GM12878 (cell line): ENCODE results near the gene ZBTB48. TPM values are rescaled to one million over a fixed set of nuclear protein-coding genes. Genes with fewer than 3 reads are reported as not detected.

Source experiments
- ATAC-seq: fragments of 200-7000 bp; cut with Tn5 transposase; 3 replicates; pipeline ENCODE4 v1.9.1; 2020; ENCODE audit warnings: mild to moderate bottlenecking, moderate library complexity
- BruUV-seq: library from RNA; stranded (reverse); fragments of 400-500 nt; replicated peaks from 2 replicates; lab custom pipeline; 2021; lab: Mats Ljungman, UMichigan
- CTCF ChIA-PET: fragments of 300-600 bp; sonication (Branson Sonifier 250); formaldehyde crosslinking; extraction: SDS; loops from one replicate; lab custom pipeline; 2021; ENCODE audit warnings: inconsistent platforms; lab: Yijun Ruan, JAX
- POLR2A ChIA-PET: fragments of 350-600 bp; formaldehyde crosslinking; extraction: SDS; loops from one replicate; lab custom pipeline; 2021; ENCODE audit warnings: inconsistent platforms; lab: Charles Lee
- RAD21 ChIA-PET: fragments of 300-600 bp; sonication (Branson Sonifier 250); formaldehyde crosslinking; loops from one replicate; lab custom pipeline; 2023; ENCODE audit warnings: antibody characterized with exemption; ENCODE audit not compliant: unreplicated experiment; lab: Charles Lee
- SMC1A ChIA-PET: fragments of 300-600 bp; sonication (Branson Sonifier 250); formaldehyde crosslinking; loops from one replicate; lab custom pipeline; 2023; ENCODE audit not compliant: unreplicated experiment, uncharacterized antibody; lab: Charles Lee
- DNase-seq: peaks from one replicate; pipeline ENCODE4 v3.0.0-alpha.2; 2011; ENCODE audit warnings: low read depth, low spot score
- FAIRE-seq: peaks from 3 replicates; lab custom pipeline; 2011; peaks lifted over from hg19 to GRCh38; lab: Jason Lieb, UNC
- H2AFZ ChIP-seq: 2 replicates; pipeline ENCODE4 v1.6.0; 2011; ENCODE audit warnings: low read depth, low read length, control low read depth; ENCODE audit not compliant: control insufficient read depth
- H3K27ac ChIP-seq: 2 replicates; pipeline ENCODE4 v1.5.1; 2011; ENCODE audit warnings: control low read depth; ENCODE audit not compliant: control insufficient read depth, insufficient read depth
- H3K27me3 ChIP-seq, 2 experiments: replicated peaks in 1 of 2; 2 replicates each; pipeline versions ENCODE4 v1.6.0 to v1.6.1; 2011; ENCODE audit warnings: low read length in 1 of 2; ENCODE audit not compliant: control insufficient read depth in 2 of 2, insufficient read depth in 2 of 2
- H3K36me3 ChIP-seq, 2 experiments: 2 replicates each; pipeline ENCODE4 v1.5.1; 2011; ENCODE audit warnings: low read length in 1 of 2; ENCODE audit not compliant: control insufficient read depth in 2 of 2, insufficient read depth in 2 of 2
- H3K4me1 ChIP-seq: 2 replicates; pipeline ENCODE4 v1.6.1; 2011; ENCODE audit warnings: mild to moderate bottlenecking, low read length, moderate library complexity, mixed read lengths; ENCODE audit not compliant: control insufficient read depth, insufficient read depth
- H3K4me2 ChIP-seq: 2 replicates; pipeline ENCODE4 v1.6.0; 2011; ENCODE audit warnings: control low read depth; ENCODE audit not compliant: control insufficient read depth, insufficient read depth
- H3K4me3 ChIP-seq: fragments of 200-600 bp; sonication (generic); 2 replicates; pipeline ENCODE4 v1.5.1; 2016
- H3K79me2 ChIP-seq: 2 replicates; pipeline ENCODE4 v1.6.0; 2011; ENCODE audit warnings: low read length; ENCODE audit not compliant: control insufficient read depth, insufficient read depth
- H3K9ac ChIP-seq: 2 replicates; pipeline ENCODE4 v1.8.0; 2011; ENCODE audit warnings: low read length, control low read depth, mixed read lengths; ENCODE audit not compliant: control insufficient read depth, insufficient read depth
- H3K9me3 ChIP-seq: replicated peaks from 3 replicates; pipeline ENCODE4 v1.5.1; 2011; ENCODE audit warnings: mild to moderate bottlenecking, low read length; ENCODE audit not compliant: control insufficient read depth, insufficient read depth
- H4K20me1 ChIP-seq: 2 replicates; pipeline ENCODE4 v1.6.0; 2011; ENCODE audit not compliant: control insufficient read depth, insufficient read depth
- CBX3 ChIP-seq: fragments of 200-600 bp; sonication (generic); IDR thresholded peaks from 2 replicates; pipeline ENCODE4 v1.6.1; 2016; ENCODE audit warnings: low read depth, borderline replicate concordance
- DPF2 ChIP-seq: fragments of 450-650 bp; IDR thresholded peaks from 2 replicates; pipeline ENCODE4 v1.6.1; 2017; ENCODE audit warnings: mild to moderate bottlenecking
- FOS ChIP-seq: IDR thresholded peaks from 3 replicates; pipeline ENCODE4 v1.6.1; 2011; ENCODE audit warnings: borderline replicate concordance; ENCODE audit not compliant: insufficient read length; ENCODE audit errors: extremely low read depth
- IKZF2 ChIP-seq, 2 experiments: fragments of 450-650 bp; IDR thresholded peaks; 2 replicates each; pipeline ENCODE4 v1.6.1; 2017; ENCODE audit warnings: mild to moderate bottlenecking in 2 of 2, moderate library complexity in 2 of 2
- KLF5 ChIP-seq: fragments of 450-650 bp; IDR thresholded peaks from 2 replicates; pipeline ENCODE4 v1.6.1; 2014; ENCODE audit warnings: mild to moderate bottlenecking; ENCODE audit not compliant: partially characterized antibody
- SIX5 ChIP-seq: IDR thresholded peaks from 2 replicates; pipeline ENCODE4 v1.6.1; 2011; ENCODE audit warnings: mild to moderate bottlenecking, low read depth, low read length, moderate library complexity; ENCODE audit not compliant: severe bottlenecking
- ZNF207 ChIP-seq: fragments of 450-650 bp; IDR thresholded peaks from 2 replicates; pipeline ENCODE4 v1.6.1; 2014; ENCODE audit warnings: antibody characterized with exemption, mild to moderate bottlenecking, borderline replicate concordance
- WGBS: methylation state at CpG from one replicate; pipeline ENCODE4 v1.1.6; 2016; ENCODE audit warnings: low lambda C conversion rate; ENCODE audit not compliant: insufficient replicate concordance, insufficient coverage; ENCODE audit errors: missing lambda C conversion rate; 5-methylcytosine and 5-hydroxymethylcytosine counted together
- in situ Hi-C: fragments of 300-500 bp; cut with MboI; formaldehyde crosslinking; loops from 9 replicates; pipeline ENCODE4 v1.14.3; 2018; ENCODE audit warnings: mixed read lengths
- intact Hi-C: fragments of 100-400 bp; cut with micrococcal nuclease; formaldehyde crosslinking; loops from one replicate; pipeline ENCODE4 v1.14.2; 2022; ENCODE audit not compliant: unreplicated experiment
- polyA plus RNA-seq, 11 experiments: library from polyadenylated mRNA; depleted of rRNA in 4 of 11; unstranded in 6 of 11; stranded (reverse) in 5 of 11; fragments of >200 nt; fragmentation: Nextera tagmentation in 4 of 11; fragmentation: Illumina TruSeq in 1 of 11; extraction: Ambion mirVana in 4 of 11; extraction: Trizol in 1 of 11; gene quantifications; 1 replicate in 1 of 11; 2 replicates in 10 of 11; pipeline versions ENCODE4 v1.2.1 to v1.2.3, GENCODE V29; 2011 to 2016; ENCODE audit warnings: inconsistent platforms in 2 of 11, missing spikeins in 2 of 11, low read depth in 1 of 11
- total RNA-seq, 4 experiments: library from RNA; depleted of rRNA in 3 of 4; stranded (reverse); fragments of >200 nt in 3 of 4; fragmentation: Illumina TruSeq in 1 of 4; extraction: Trizol in 1 of 4; gene quantifications; 2 replicates each; pipeline versions ENCODE4 v1.2.1 to v1.2.3, GENCODE V29; 2013 to 2021
- TF ChIP-seq, protein P1 (sequence below): fragments of 450-650 bp; IDR thresholded peaks from 2 replicates; pipeline ENCODE4 v1.6.1; 2017; ENCODE audit warnings: antibody characterized with exemption, mild to moderate bottlenecking, moderate library complexity
- TF ChIP-seq, protein P2 (sequence below): fragments of 450-650 bp; IDR thresholded peaks from 2 replicates; pipeline ENCODE4 v1.6.1; 2017; ENCODE audit warnings: mild to moderate bottlenecking, low read depth, inconsistent platforms; ENCODE audit not compliant: poor library complexity, severe bottlenecking
- TF ChIP-seq, protein P3 (sequence below): fragments of 150-350 bp; IDR thresholded peaks from 2 replicates; pipeline ENCODE4 v1.6.1; 2014; ENCODE audit warnings: mild to moderate bottlenecking, low read depth, low read length

Gene ZBTB48
- total and polyA plus RNA-seq, 10 of the 15 experiments (the other 5 are each of a cell fraction or from before 2014, with no cell fraction given), result 1.00 to 25.3 (median 16.7) TPM

DNA sequence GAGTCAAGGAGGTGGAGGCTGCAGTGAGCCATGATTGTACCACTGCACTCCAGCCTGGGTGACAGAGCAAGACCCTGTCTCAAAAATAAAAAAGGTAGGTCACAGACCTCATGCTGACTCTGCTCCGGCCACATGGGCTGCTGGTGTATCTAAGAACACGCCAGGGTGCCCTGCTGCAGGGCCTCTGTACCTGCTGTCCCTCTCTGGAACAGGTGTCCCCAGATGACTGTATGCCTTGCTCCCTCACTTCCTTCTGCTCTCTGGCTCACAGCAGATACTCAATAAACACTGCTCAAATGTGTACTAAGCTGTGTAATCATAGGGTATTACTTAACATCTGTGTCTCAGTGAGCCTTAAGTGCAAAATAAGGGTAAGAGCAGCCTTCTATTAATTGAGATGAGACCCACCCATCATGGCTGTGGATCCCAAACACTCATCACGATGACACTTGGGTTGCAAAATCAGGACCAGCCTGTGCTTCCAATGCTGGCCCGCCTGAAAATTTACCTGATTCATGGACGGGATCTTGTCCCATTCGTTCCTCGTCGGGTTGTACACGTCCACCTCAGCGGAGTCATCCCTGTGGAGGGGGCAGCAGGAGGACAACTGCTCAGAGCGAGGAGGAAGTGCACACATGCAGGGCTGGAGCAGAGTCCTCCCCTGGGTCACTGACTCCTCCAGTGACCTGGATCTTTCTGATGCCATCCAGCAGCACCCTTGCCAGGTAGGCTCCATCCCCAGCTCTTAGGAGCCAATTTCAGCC, 15.4 kb downstream of the ZBTB48 start:
- ATAC-seq, result no peak
- no peak overlapping the region for H3K4me3 ChIP-seq
- H3K27ac ChIP-seq, result no peak overlapping the region
- POLR2A ChIA-PET, result no interaction called here
- CTCF ChIA-PET, result no interaction called here
- DNase-seq, result no peak
- H4K20me1 ChIP-seq, result no peaks in the 10 kb centered on the region
- no peak for TF ChIP-seq CBX3
- TF ChIP-seq, protein P1, sequence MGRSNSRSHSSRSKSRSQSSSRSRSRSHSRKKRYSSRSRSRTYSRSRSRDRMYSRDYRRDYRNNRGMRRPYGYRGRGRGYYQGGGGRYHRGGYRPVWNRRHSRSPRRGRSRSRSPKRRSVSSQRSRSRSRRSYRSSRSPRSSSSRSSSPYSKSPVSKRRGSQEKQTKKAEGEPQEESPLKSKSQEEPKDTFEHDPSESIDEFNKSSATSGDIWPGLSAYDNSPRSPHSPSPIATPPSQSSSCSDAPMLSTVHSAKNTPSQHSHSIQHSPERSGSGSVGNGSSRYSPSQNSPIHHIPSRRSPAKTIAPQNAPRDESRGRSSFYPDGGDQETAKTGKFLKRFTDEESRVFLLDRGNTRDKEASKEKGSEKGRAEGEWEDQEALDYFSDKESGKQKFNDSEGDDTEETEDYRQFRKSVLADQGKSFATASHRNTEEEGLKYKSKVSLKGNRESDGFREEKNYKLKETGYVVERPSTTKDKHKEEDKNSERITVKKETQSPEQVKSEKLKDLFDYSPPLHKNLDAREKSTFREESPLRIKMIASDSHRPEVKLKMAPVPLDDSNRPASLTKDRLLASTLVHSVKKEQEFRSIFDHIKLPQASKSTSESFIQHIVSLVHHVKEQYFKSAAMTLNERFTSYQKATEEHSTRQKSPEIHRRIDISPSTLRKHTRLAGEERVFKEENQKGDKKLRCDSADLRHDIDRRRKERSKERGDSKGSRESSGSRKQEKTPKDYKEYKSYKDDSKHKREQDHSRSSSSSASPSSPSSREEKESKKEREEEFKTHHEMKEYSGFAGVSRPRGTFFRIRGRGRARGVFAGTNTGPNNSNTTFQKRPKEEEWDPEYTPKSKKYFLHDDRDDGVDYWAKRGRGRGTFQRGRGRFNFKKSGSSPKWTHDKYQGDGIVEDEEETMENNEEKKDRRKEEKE, result no peak
- no peak for TF ChIP-seq SIX5
- no peak for TF ChIP-seq FOS
- TF ChIP-seq, protein P2, sequence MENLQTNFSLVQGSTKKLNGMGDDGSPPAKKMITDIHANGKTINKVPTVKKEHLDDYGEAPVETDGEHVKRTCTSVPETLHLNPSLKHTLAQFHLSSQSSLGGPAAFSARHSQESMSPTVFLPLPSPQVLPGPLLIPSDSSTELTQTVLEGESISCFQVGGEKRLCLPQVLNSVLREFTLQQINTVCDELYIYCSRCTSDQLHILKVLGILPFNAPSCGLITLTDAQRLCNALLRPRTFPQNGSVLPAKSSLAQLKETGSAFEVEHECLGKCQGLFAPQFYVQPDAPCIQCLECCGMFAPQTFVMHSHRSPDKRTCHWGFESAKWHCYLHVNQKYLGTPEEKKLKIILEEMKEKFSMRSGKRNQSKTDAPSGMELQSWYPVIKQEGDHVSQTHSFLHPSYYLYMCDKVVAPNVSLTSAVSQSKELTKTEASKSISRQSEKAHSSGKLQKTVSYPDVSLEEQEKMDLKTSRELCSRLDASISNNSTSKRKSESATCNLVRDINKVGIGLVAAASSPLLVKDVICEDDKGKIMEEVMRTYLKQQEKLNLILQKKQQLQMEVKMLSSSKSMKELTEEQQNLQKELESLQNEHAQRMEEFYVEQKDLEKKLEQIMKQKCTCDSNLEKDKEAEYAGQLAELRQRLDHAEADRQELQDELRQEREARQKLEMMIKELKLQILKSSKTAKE, result no peak
- no peak for TF ChIP-seq DPF2
- TF ChIP-seq, protein P3, sequence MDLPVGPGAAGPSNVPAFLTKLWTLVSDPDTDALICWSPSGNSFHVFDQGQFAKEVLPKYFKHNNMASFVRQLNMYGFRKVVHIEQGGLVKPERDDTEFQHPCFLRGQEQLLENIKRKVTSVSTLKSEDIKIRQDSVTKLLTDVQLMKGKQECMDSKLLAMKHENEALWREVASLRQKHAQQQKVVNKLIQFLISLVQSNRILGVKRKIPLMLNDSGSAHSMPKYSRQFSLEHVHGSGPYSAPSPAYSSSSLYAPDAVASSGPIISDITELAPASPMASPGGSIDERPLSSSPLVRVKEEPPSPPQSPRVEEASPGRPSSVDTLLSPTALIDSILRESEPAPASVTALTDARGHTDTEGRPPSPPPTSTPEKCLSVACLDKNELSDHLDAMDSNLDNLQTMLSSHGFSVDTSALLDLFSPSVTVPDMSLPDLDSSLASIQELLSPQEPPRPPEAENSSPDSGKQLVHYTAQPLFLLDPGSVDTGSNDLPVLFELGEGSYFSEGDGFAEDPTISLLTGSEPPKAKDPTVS, result no peak
- no peak for TF ChIP-seq ZNF207
- no peak for TF ChIP-seq KLF5
- no peak for TF ChIP-seq IKZF2 (IDR thresholded peaks at IDR 0.05)
- H3K79me2 ChIP-seq, result peaks cover 14% of the 10 kb centered on the region
- no peak overlapping the region for H2AFZ ChIP-seq
- H3K27me3 ChIP-seq, result no peaks in the 10 kb centered on the region
- SMC1A ChIA-PET, result no interaction called here
- no peak for FAIRE-seq
- 96% methylated on average over 11 of the region's 11 CpGs for WGBS
- peaks cover 10 to 24% of the 10 kb centered on the region in 2 experiments for H3K36me3 ChIP-seq
- in situ Hi-C loops, result no loop called here
- intact Hi-C loops, result no loop called here
- BruUV-seq, result no TSS peak
- H3K4me2 ChIP-seq, result no peak overlapping the region
- no peak overlapping the region for H3K9ac ChIP-seq
- RAD21 ChIA-PET, result no interaction called here
- peaks cover 9% of the 10 kb centered on the region for H3K4me1 ChIP-seq
- no peaks in the 10 kb centered on the region for H3K9me3 ChIP-seq
